IPS DF 6.9 (cell line): ENCODE measurements around the gene TRNP1.

Experiments used
- DNase-seq: peaks from one replicate; pipeline ENCODE4 v3.0.0-alpha.2; 2013; ENCODE audit warnings: low read depth, low spot score
- H3K27ac ChIP-seq: one replicate; pipeline ENCODE4 v1.5.1; 2013; ENCODE audit warnings: low read length, control low read depth
- H3K27me3 ChIP-seq: 2 replicates; pipeline ENCODE4 v1.6.1; 2013; ENCODE audit warnings: mild to moderate bottlenecking, low read length; ENCODE audit not compliant: control insufficient read depth, insufficient read depth
- H3K36me3 ChIP-seq: 2 replicates; pipeline ENCODE4 v1.6.1; 2013; ENCODE audit warnings: low read length; ENCODE audit not compliant: control insufficient read depth, insufficient read depth
- H3K4me1 ChIP-seq: 2 replicates; pipeline ENCODE4 v1.6.1; 2013; ENCODE audit warnings: low read length; ENCODE audit not compliant: control insufficient read depth, insufficient read depth
- H3K4me3 ChIP-seq: 2 replicates; pipeline ENCODE4 v1.5.1; 2013; ENCODE audit warnings: mild to moderate bottlenecking, low read length
- H3K9me3 ChIP-seq: 2 replicates; pipeline ENCODE4 v1.6.1; 2013; ENCODE audit warnings: low read length, inconsistent platforms; ENCODE audit not compliant: control insufficient read depth, insufficient read depth
- WGBS: extraction: QIAGEN DNeasy Blood & Tissue Kit; methylation state at CpG from one replicate; pipeline ENCODE4 v1.1.7; 2013; ENCODE audit warnings: mixed read lengths, missing lambda C conversion rate; ENCODE audit not compliant: insufficient read length, insufficient coverage; 5-methylcytosine and 5-hydroxymethylcytosine counted together

TRNP1 gene

DNA sequence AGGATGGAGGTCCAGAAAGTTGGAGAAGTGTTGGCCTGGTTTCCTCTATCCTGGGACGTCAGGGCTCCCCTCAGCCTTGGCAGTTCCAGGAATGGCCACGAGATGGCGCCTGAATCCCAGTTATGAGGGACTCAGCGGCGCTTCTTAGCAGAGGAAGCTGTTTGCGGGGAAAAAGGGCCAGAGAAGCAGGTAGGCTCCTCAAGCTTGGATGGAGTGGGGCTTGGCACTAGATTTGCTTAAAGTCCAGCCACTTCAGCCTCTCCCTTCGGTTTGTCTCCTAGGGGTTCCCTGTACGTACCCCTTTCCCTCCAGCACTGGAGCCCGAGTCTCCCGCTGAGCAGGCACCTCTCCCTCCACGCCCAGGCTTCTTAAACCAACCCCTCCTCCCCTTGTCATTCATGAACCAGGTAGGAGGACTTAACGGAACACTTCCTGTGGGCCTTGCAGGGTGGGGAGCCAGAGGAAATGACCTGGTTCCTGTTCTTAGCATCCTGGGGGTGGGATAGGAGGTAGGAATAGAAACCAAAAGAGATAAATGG is 51.2 kb downstream of the TRNP1 start:
- no peak for DNase-seq
- H3K27me3 ChIP-seq, result no peaks in the 10 kb centered on the region
- no CpG with 5 or more reads among the region's 12 CpGs for WGBS
- H3K4me3 ChIP-seq, result no peak overlapping the region
- H3K27ac ChIP-seq, result no peak overlapping the region
- no peaks in the 10 kb centered on the region for H3K9me3 ChIP-seq
- no peaks in the 10 kb centered on the region for H3K36me3 ChIP-seq
- peaks cover 4% of the 10 kb centered on the region; the same call in 1 of the 2 replicates for H3K4me1 ChIP-seq

DNA sequence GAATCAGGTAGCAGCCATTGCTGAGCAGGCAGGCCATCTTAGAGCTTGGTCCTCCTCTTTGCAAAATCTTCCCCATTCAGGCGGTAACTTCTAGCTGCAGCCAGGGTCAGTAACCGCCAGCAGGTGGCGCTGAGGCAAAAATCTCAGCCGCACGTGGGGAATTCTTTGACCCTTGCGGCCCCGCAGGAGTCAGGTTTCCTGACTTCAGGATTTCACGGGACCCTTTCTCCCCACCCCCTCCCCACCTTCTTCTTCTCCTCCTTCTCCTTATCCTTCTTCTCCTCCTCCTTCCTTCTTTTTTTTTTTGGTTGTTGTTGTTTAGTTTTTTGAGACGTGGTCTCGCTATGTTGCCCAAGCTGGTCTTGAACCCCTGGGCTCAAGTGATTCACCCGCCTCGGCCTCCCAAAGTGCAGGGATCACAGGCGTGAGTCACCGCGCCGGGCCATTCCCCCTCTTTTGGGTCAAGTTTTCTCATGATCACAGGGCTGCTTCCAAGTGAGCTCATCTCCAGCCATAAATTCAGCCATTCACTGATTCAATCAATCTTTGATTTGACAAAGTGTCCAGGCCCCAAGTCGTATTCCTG is 52.6 kb downstream of the TRNP1 start:
- WGBS, result no CpG with 5 or more reads among the region's 17 CpGs
- peaks cover 3% of the 10 kb centered on the region; the same call in 1 of the 2 replicates for H3K4me1 ChIP-seq
- no peaks in the 10 kb centered on the region for H3K9me3 ChIP-seq
- H3K27ac ChIP-seq, result no peak overlapping the region
- DNase-seq, result no peak
- no peak overlapping the region for H3K4me3 ChIP-seq
- no peaks in the 10 kb centered on the region for H3K36me3 ChIP-seq
- H3K27me3 ChIP-seq, result no peaks in the 10 kb centered on the region

DNA sequence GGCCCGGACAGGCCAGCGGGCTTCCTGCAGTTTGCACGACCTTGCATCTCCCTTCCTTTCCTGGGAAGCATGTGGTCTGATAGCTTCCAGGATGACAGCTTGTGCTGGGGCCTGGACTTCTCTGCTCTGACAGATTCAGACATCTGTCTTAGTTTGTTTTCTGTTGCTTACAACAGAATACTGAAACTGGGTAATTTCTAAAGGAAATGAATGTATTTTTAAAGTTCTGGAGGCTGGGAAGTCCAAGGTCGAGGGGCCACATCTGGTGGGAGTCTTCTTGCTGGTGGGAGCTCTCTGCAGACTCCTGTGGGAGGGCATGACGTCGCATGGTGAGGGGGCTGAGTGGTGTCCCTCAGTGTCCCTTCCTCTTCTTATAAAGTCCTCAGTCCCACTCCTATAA is 54.4 kb downstream of the TRNP1 start:
- Histone ChIP-seq H3K27me3 (no peaks in the 10 kb centered on the region), H3K9me3 (no peaks in the 10 kb centered on the region), H3K27ac (no peak overlapping the region), H3K36me3 (no peaks in the 10 kb centered on the region), H3K4me1 (peaks cover 3% of the 10 kb centered on the region; the same call in 1 of the 2 replicates), H3K4me3 (no peak overlapping the region)
- WGBS, result no CpG with 5 or more reads among the region's 6 CpGs
- no peak for DNase-seq

DNA sequence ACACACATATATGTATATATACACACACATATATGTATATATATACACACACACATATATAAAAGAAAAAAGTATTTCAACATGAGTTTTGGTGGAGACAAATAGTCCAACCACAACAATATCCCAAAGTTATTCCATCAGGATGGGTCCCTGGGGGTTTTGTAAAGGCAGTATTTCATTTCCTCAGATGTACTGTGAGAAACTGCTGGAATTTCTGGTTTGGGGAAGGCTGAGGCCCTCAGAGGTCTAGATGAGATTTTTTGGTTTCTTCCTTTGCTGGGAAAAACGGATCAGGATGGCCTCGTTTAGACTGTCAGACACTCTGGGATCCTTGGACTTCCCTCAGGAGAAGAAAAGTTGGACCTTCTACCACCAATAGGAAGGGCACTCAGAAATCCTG is 55.6 kb downstream of the TRNP1 start:
- no peak for DNase-seq
- H3K4me1 ChIP-seq, result peaks cover 3% of the 10 kb centered on the region; the same call in 1 of the 2 replicates
- H3K36me3 ChIP-seq, result no peaks in the 10 kb centered on the region
- H3K27ac ChIP-seq, result no peak overlapping the region
- no peaks in the 10 kb centered on the region for H3K27me3 ChIP-seq
- no CpG with 5 or more reads among the region's 2 CpGs for WGBS
- no peak overlapping the region for H3K4me3 ChIP-seq
- no peaks in the 10 kb centered on the region for H3K9me3 ChIP-seq

DNA sequence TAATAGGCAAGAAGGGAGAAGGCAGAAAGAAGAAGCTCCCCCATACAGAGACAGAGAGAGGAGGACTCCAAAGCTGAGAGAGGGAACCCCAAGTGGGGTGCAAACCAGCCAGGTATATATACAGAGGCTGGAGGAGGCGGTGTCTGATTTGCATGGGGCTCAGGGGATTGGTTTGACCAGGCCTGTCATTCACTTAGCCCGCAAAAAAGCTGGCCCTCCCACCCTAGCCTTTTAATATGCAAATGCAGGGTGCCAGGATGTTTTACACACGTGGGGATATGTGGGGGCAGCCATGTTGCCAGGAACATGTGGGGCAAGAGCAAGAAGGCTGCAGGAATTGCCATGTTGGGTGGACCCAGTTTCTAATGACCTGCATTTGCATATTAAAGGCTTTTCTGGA is 56.1 kb downstream of the TRNP1 start:
- Histone ChIP-seq H3K4me1 (peaks cover 3% of the 10 kb centered on the region; the same call in 1 of the 2 replicates), H3K27me3 (no peaks in the 10 kb centered on the region), H3K9me3 (no peaks in the 10 kb centered on the region), H3K4me3 (no peak overlapping the region), H3K27ac (no peak overlapping the region), H3K36me3 (no peaks in the 10 kb centered on the region)
- WGBS, result no CpG with 5 or more reads among the region's 3 CpGs
- no peak for DNase-seq
